Neural cell (in vitro differentiated cells): ENCODE data around the gene AP5Z1.

ENCODE experiments used
- EP300 ChIP-seq: fragments of 450-650 bp; conservative IDR thresholded peaks from 2 replicates; pipeline ENCODE4 v1.6.1; 2014; ENCODE audit warnings: antibody characterized with exemption, mild to moderate bottlenecking, moderate library complexity; ENCODE audit not compliant: poor library complexity, severe bottlenecking
- EZH2 ChIP-seq: fragments of 200-600, 300-800 bp; shearing (Covaris generic), sonication (generic); IDR thresholded peaks from 2 replicates; pipeline ENCODE4 v1.6.1; 2014; ENCODE audit warnings: antibody characterized with exemption, low read length, borderline replicate concordance, mild to moderate bottlenecking; ENCODE audit not compliant: insufficient read depth, poor library complexity, severe bottlenecking
- POLR2AphosphoS5 ChIP-seq: IDR thresholded peaks from 2 replicates; pipeline ENCODE4 v1.6.1; 2012
- TAF1 ChIP-seq: IDR thresholded peaks from 2 replicates; pipeline ENCODE4 v1.6.1; 2012; ENCODE audit warnings: low read depth
- TF ChIP-seq, protein P1 (sequence below): fragments of 450-650 bp; IDR thresholded peaks from 2 replicates; pipeline ENCODE4 v1.5.1; 2014; ENCODE audit warnings: antibody characterized with exemption, mild to moderate bottlenecking, moderate library complexity; ENCODE audit not compliant: poor library complexity, severe bottlenecking
- TF ChIP-seq, protein P2 (sequence below): IDR thresholded peaks from 2 replicates; pipeline ENCODE4 v1.6.1; 2012; ENCODE audit warnings: borderline replicate concordance

DNA sequence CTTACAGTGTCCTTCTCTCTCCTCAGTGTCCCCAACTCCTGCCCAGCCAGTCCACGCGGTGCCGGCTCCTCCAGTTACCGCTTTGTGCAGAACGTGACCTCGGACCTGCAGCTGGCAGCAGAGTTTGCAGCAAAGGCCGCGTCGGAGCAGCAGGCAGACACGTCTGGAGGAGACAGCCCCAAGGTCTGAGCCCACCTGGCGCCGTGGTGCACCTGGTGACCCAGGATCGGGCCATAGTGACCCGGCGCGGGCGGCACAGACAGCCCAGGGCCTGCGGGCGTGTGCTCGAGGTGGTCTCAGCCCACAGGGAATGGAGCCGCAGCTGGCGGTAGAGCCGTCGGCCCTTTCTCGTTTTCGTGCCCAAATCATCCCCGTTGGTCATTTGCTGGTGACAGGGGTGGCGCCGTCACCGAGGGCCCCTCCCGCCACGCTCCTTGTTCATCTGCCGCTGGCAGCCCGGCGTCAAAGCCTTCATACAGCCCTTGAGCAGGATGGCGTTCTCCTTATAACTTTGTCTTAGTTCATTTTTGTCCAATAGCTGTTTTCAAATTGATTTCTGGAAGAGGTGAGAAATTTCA lies 20.9 kb upstream of the AP5Z1 start:
- TF ChIP-seq, protein P1, sequence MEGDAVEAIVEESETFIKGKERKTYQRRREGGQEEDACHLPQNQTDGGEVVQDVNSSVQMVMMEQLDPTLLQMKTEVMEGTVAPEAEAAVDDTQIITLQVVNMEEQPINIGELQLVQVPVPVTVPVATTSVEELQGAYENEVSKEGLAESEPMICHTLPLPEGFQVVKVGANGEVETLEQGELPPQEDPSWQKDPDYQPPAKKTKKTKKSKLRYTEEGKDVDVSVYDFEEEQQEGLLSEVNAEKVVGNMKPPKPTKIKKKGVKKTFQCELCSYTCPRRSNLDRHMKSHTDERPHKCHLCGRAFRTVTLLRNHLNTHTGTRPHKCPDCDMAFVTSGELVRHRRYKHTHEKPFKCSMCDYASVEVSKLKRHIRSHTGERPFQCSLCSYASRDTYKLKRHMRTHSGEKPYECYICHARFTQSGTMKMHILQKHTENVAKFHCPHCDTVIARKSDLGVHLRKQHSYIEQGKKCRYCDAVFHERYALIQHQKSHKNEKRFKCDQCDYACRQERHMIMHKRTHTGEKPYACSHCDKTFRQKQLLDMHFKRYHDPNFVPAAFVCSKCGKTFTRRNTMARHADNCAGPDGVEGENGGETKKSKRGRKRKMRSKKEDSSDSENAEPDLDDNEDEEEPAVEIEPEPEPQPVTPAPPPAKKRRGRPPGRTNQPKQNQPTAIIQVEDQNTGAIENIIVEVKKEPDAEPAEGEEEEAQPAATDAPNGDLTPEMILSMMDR: no peak
- TF ChIP-seq TAF1 (no peak), EZH2 (no peak), POLR2AphosphoS5 (no peak), EP300 (no peak)
- TF ChIP-seq, protein P2, sequence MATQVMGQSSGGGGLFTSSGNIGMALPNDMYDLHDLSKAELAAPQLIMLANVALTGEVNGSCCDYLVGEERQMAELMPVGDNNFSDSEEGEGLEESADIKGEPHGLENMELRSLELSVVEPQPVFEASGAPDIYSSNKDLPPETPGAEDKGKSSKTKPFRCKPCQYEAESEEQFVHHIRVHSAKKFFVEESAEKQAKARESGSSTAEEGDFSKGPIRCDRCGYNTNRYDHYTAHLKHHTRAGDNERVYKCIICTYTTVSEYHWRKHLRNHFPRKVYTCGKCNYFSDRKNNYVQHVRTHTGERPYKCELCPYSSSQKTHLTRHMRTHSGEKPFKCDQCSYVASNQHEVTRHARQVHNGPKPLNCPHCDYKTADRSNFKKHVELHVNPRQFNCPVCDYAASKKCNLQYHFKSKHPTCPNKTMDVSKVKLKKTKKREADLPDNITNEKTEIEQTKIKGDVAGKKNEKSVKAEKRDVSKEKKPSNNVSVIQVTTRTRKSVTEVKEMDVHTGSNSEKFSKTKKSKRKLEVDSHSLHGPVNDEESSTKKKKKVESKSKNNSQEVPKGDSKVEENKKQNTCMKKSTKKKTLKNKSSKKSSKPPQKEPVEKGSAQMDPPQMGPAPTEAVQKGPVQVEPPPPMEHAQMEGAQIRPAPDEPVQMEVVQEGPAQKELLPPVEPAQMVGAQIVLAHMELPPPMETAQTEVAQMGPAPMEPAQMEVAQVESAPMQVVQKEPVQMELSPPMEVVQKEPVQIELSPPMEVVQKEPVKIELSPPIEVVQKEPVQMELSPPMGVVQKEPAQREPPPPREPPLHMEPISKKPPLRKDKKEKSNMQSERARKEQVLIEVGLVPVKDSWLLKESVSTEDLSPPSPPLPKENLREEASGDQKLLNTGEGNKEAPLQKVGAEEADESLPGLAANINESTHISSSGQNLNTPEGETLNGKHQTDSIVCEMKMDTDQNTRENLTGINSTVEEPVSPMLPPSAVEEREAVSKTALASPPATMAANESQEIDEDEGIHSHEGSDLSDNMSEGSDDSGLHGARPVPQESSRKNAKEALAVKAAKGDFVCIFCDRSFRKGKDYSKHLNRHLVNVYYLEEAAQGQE: no peak
